ENCODE measurements around the gene DUSP6.

DUSP6 gene

GRCh38 chr12:89395712-89396111 is 43.4 kb upstream of the DUSP6 start:
- TF ChIP-seq ZBTB7A (IDR thresholded peaks at IDR 0.05; ENCODE audit: low read depth) = no peak
- no peak for TF ChIP-seq TAF1 (IDR thresholded peaks at IDR 0.05; ENCODE audit: low read depth)
- TF ChIP-seq RAD21 (IDR thresholded peaks at IDR 0.05; ENCODE audit: low read depth) = no peak
- TF ChIP-seq, protein P1, sequence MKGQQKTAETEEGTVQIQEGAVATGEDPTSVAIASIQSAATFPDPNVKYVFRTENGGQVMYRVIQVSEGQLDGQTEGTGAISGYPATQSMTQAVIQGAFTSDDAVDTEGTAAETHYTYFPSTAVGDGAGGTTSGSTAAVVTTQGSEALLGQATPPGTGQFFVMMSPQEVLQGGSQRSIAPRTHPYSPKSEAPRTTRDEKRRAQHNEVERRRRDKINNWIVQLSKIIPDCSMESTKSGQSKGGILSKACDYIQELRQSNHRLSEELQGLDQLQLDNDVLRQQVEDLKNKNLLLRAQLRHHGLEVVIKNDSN (IDR thresholded peaks at IDR 0.05) = no peak
- no peak for TF ChIP-seq EGR1 (IDR thresholded peaks at IDR 0.05)
- TF ChIP-seq EP300 (IDR thresholded peaks at IDR 0.05; ENCODE audit: borderline replicate concordance) = no peak
- TF ChIP-seq CREB1 (IDR thresholded peaks at IDR 0.05; ENCODE audit: low read depth) = no peak
- TF ChIP-seq YY1 (IDR thresholded peaks at IDR 0.05; ENCODE audit: low read depth) = no peak
- TF ChIP-seq FOXM1 (IDR thresholded peaks at IDR 0.05; ENCODE audit: borderline replicate concordance, low read depth) = no peak
- TF ChIP-seq, protein P2, sequence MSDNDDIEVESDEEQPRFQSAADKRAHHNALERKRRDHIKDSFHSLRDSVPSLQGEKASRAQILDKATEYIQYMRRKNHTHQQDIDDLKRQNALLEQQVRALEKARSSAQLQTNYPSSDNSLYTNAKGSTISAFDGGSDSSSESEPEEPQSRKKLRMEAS (IDR thresholded peaks at IDR 0.05) = no peak
- TF ChIP-seq REST (IDR thresholded peaks at IDR 0.05; ENCODE audit: low read depth) = no peak
- TF ChIP-seq TCF12 (IDR thresholded peaks at IDR 0.05; ENCODE audit: low read depth) = no peak

DNA sequence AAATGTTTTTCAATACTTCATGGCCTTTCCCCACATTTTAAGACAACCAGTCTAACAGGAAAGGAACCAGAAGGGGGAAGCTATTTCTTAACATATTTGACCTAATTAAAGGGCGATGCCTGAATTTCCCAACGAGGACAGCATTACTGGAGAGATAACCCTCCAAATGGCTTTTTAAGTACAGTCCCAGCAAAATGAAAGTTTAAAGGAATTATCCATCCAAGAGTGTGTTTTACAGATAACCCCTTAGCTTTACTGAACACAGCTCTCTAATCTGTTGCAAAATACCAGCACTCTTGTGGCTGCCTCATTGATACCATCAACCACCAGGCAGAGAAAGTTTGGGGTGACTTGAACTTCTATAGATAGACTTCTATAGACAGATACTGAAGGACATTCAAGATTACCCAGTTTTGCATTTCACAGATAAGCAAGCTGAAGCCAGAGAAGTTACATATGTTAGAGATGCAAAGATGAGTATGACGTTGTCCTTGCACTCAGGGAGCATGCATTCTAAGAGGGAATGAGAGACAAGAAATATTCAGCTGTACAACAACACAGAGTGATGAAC is 41.3 kb upstream of the DUSP6 start:
- TF ChIP-seq YY1 (IDR thresholded peaks at IDR 0.05; ENCODE audit: low read depth) = no peak
- TF ChIP-seq TAF1 (IDR thresholded peaks at IDR 0.05; ENCODE audit: low read depth) = no peak
- no peak for TF ChIP-seq TCF12 (IDR thresholded peaks at IDR 0.05; ENCODE audit: low read depth)
- TF ChIP-seq CEBPB (IDR thresholded peaks at IDR 0.05) = no peak
- no peak for TF ChIP-seq EP300 (IDR thresholded peaks at IDR 0.05; ENCODE audit: borderline replicate concordance)
- TF ChIP-seq, protein P2 (IDR thresholded peaks at IDR 0.05) = no peak
- TF ChIP-seq CREB1 (IDR thresholded peaks at IDR 0.05; ENCODE audit: low read depth) = no peak
- TF ChIP-seq, protein P1 (IDR thresholded peaks at IDR 0.05) = no peak
- no peak for TF ChIP-seq FOXM1 (IDR thresholded peaks at IDR 0.05; ENCODE audit: borderline replicate concordance, low read depth)
- TF ChIP-seq REST (IDR thresholded peaks at IDR 0.05; ENCODE audit: low read depth) = no peak
- no peak for TF ChIP-seq TEAD4 (IDR thresholded peaks at IDR 0.05)
- no peak for TF ChIP-seq ZBTB7A (IDR thresholded peaks at IDR 0.05; ENCODE audit: low read depth)
- no peak for TF ChIP-seq NFIC (IDR thresholded peaks at IDR 0.05)
- no peak for TF ChIP-seq EGR1 (IDR thresholded peaks at IDR 0.05)
- TF ChIP-seq RAD21 (IDR thresholded peaks at IDR 0.05; ENCODE audit: low read depth) = no peak

- TF ChIP-seq, protein P1 (IDR thresholded peaks at IDR 0.05) = no peak
- TF ChIP-seq FOXM1 (IDR thresholded peaks at IDR 0.05; ENCODE audit: borderline replicate concordance, low read depth) (0 out of 2 replicates have a peak, but pooled peaks have one; percentile 0), TCF12 (IDR thresholded peaks at IDR 0.05; ENCODE audit: low read depth) (no peak), EP300 (IDR thresholded peaks at IDR 0.05; ENCODE audit: borderline replicate concordance) (no peak; the same call in 1 of the 2 replicates)
These were observed 40.1 kb upstream of the DUSP6 start for GRCh38 chr12:89392391-89392790.

- TF ChIP-seq, protein P1 (IDR thresholded peaks at IDR 0.05) = 0 out of 2 replicates have a peak, but pooled peaks have one; percentile 15
- TF ChIP-seq EP300 (IDR thresholded peaks at IDR 0.05; ENCODE audit: borderline replicate concordance) = peak; percentile 56; the same call in 1 of the 2 replicates
- peak; percentile 55; the same call in 1 of the 2 replicates for TF ChIP-seq NFIC (IDR thresholded peaks at IDR 0.05)
- TF ChIP-seq YY1 (IDR thresholded peaks at IDR 0.05; ENCODE audit: low read depth) = no peak
- TF ChIP-seq TCF12 (IDR thresholded peaks at IDR 0.05; ENCODE audit: low read depth) = peak; percentile 70
- TF ChIP-seq ZBTB7A (IDR thresholded peaks at IDR 0.05; ENCODE audit: low read depth) = no peak
- TF ChIP-seq FOXM1 (IDR thresholded peaks at IDR 0.05; ENCODE audit: borderline replicate concordance, low read depth) = no peak
- no peak for TF ChIP-seq TEAD4 (IDR thresholded peaks at IDR 0.05)
- TF ChIP-seq CREB1 (IDR thresholded peaks at IDR 0.05; ENCODE audit: low read depth) = no peak
These were observed 39.5 kb upstream of the DUSP6 start for GRCh38 chr12:89391726-89392336.
